ENCODE data around the gene TCEAL8. TPM values are rescaled to one million over a fixed set of nuclear protein-coding genes. Genes with fewer than 3 reads are reported as not detected.

TCEAL8 gene
- total RNA-seq, 1 experiment from 2014 or later: 21.5 TPM

DNA sequence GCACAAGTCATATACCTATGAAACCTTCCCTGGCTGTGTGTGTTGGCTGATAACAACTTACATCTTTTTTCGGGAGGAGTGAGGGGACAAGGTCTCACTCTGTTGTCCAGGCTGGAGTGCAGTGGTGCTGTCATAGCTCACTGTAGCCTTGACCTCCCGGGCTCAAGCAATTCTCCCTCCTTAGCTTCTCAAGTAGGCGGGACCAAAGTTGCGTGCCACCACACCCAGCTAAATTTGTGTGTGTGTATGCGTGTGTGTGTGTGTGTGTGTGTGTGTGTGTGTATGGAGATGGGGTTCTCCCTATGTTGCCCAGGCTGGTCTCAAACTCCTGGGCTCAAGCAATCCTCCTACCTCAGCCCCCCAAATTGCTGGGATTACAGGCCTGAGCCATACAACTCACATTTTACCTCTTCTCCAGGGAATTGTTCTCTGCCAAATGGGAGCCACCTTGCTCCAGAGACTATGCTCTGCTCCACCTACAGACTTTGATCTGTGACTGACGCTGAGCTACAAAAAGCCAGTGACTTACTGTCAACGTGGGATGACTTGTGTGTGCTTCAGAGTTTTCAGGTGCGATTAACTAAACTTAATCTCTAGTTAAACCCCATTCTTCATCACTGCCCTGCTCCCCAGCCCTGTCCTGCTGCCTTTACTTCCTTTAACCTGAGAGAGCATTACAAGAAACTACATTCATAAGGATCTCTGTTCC is 42.1 kb downstream of the TCEAL8 start:
- TF ChIP-seq, protein P1, sequence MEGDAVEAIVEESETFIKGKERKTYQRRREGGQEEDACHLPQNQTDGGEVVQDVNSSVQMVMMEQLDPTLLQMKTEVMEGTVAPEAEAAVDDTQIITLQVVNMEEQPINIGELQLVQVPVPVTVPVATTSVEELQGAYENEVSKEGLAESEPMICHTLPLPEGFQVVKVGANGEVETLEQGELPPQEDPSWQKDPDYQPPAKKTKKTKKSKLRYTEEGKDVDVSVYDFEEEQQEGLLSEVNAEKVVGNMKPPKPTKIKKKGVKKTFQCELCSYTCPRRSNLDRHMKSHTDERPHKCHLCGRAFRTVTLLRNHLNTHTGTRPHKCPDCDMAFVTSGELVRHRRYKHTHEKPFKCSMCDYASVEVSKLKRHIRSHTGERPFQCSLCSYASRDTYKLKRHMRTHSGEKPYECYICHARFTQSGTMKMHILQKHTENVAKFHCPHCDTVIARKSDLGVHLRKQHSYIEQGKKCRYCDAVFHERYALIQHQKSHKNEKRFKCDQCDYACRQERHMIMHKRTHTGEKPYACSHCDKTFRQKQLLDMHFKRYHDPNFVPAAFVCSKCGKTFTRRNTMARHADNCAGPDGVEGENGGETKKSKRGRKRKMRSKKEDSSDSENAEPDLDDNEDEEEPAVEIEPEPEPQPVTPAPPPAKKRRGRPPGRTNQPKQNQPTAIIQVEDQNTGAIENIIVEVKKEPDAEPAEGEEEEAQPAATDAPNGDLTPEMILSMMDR (IDR thresholded peaks at IDR 0.05; ENCODE audit: insufficient read depth in 1 of 2, low read depth in 1 of 2, low read length in 1 of 2, severe bottlenecking in 1 of 2, unreplicated experiment in 1 of 2): no peak
- H3K9me3 ChIP-seq: no peaks in the 10 kb centered on the region
- no peaks in the 10 kb centered on the region for H3K36me3 ChIP-seq (ENCODE audit: control insufficient read depth, insufficient read depth, low read length)
- no TSS peak for BruUV-seq (replicated peaks)
- Mint-ChIP-seq H3K9me3 (ENCODE audit: unreplicated experiment) (no peaks in the 10 kb centered on the region), H3K27me3 (ENCODE audit: insufficient read depth, unreplicated experiment) (no peaks in the 10 kb centered on the region), H3K4me1 (ENCODE audit: low read depth, unreplicated experiment) (no peaks in the 10 kb centered on the region), H3K27ac (ENCODE audit: unreplicated experiment) (no peak overlapping the region), H3K4me3 (ENCODE audit: unreplicated experiment) (no peak overlapping the region), H3K36me3 (ENCODE audit: insufficient read depth, unreplicated experiment) (no peaks in the 10 kb centered on the region)
- no peak for DNase-seq
- no peaks in the 10 kb centered on the region for H3K4me1 ChIP-seq
- intact Hi-C loops (cut with micrococcal nuclease; ENCODE audit: unreplicated experiment): no loop called here
- H3K27me3 ChIP-seq (replicated peaks; ENCODE audit: control insufficient read depth, insufficient read depth, low read length): no peaks in the 10 kb centered on the region
- ChIA-PET CTCF (interaction anchor here (0.7 kb wide), 1 partner anchor 33 kb away, joined by 4 read pairs; no protein-coding TSS in a partner anchor), POLR2A (no interaction called here)
- no peak overlapping the region for H3K4me3 ChIP-seq (ENCODE audit: low read depth, low read length)

DNA sequence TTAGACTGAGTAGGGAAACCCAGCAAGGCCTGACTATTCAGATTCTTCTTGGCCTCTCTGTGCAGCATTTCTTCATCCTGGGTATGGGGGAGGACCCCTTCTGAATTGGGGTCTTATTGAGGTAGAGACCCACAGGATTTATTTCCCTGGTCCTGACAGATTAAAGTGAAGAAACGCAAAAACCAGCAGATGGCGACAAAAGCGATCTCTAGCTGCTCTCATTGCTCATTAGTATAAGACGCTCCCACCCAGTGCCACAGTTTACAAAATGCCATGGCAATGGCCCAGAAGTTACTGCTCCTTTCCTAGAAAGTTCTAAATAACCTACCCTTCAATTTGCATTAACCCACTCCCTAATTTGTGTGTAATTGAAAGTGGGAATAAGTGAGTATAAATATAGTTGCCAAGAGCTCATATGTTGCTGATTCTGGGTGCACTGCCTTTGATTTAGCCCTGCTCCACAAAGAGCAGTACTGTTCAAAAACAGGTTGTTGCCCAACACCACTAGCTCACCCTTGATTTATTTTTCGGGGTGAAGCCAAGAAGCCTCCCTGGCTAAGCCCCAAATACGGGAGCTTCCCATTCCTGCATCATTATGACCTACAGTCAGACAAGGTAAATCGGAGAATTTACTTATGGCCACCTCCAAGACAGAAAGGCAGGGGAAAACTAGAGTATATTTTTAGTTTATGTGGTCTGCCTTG is 43.8 kb downstream of the TCEAL8 start:
- TF ChIP-seq, protein P1 (IDR thresholded peaks at IDR 0.05; ENCODE audit: insufficient read depth in 1 of 2, low read depth in 1 of 2, low read length in 1 of 2, severe bottlenecking in 1 of 2, unreplicated experiment in 1 of 2): peak; percentile 40 to 45
- Mint-ChIP-seq H3K36me3 (ENCODE audit: insufficient read depth, unreplicated experiment) (no peaks in the 10 kb centered on the region), H3K27me3 (ENCODE audit: insufficient read depth, unreplicated experiment) (no peaks in the 10 kb centered on the region), H3K4me1 (ENCODE audit: low read depth, unreplicated experiment) (no peaks in the 10 kb centered on the region), H3K4me3 (ENCODE audit: unreplicated experiment) (no peak overlapping the region), H3K9me3 (ENCODE audit: unreplicated experiment) (no peaks in the 10 kb centered on the region), H3K27ac (ENCODE audit: unreplicated experiment) (no peak overlapping the region)
- no peaks in the 10 kb centered on the region for H3K27me3 ChIP-seq (replicated peaks; ENCODE audit: control insufficient read depth, insufficient read depth, low read length)
- CTCF ChIA-PET: interaction anchor here (0.8 to 1.0 kb wide), 3 partner anchors 11 to 279 kb away, joined by 3 to 7 read pairs (median 5); no protein-coding TSS in a partner anchor
- no peak overlapping the region for H3K4me3 ChIP-seq (ENCODE audit: low read depth, low read length)
- H3K36me3 ChIP-seq (ENCODE audit: control insufficient read depth, insufficient read depth, low read length): no peaks in the 10 kb centered on the region
- peak; percentile 23 to 35 for DNase-seq
- intact Hi-C loops (cut with micrococcal nuclease; ENCODE audit: unreplicated experiment): loop anchor here (1.0 kb wide), 3 partner anchors 37 to 278 kb away; no protein-coding TSS in a partner anchor
- no peaks in the 10 kb centered on the region for H3K9me3 ChIP-seq
- H3K4me1 ChIP-seq: no peaks in the 10 kb centered on the region
- POLR2A ChIA-PET: interaction anchor here (0.5 kb wide), 1 partner anchor 131 kb away, joined by 3 read pairs; no protein-coding TSS in a partner anchor
- no TSS peak for BruUV-seq (replicated peaks)

DNA sequence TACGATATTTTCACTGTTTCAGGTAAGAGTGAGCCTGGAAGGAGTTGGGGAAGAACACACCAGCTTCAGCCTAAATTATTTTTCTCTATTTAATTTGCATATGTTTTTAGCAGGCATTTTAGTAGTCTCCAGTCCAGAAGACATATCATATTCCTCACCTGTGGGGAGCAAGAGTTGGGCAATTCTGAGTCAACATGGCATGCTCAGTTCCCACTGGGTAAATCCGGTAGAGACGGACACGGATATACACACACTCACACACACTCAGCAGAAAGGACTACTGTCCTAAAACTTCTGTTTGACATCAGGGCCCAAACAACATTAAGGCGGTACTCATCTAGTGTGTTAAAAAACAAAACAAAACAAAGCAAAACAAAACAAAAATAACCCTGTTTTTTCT is 44.9 kb downstream of the TCEAL8 start:
- POLR2A ChIA-PET: no interaction called here

More for the DNA sequence above, 44.9 kb downstream of the TCEAL8 start:
- Histone ChIP-seq H3K4me3 (ENCODE audit: low read depth, low read length) (no peak overlapping the region), H3K27me3 (replicated peaks; ENCODE audit: control insufficient read depth, insufficient read depth, low read length) (no peaks in the 10 kb centered on the region), H3K36me3 (ENCODE audit: control insufficient read depth, insufficient read depth, low read length) (no peaks in the 10 kb centered on the region), H3K9me3 (no peaks in the 10 kb centered on the region), H3K4me1 (no peaks in the 10 kb centered on the region)
- H3K27ac Mint-ChIP-seq (ENCODE audit: unreplicated experiment): no peak overlapping the region
- no peaks in the 10 kb centered on the region for H3K9me3 Mint-ChIP-seq (ENCODE audit: unreplicated experiment)
- TF ChIP-seq, protein P1 (IDR thresholded peaks at IDR 0.05; ENCODE audit: insufficient read depth in 1 of 2, low read depth in 1 of 2, low read length in 1 of 2, severe bottlenecking in 1 of 2, unreplicated experiment in 1 of 2): no peak
- intact Hi-C loops (cut with micrococcal nuclease; ENCODE audit: unreplicated experiment): no loop called here
- no peaks in the 10 kb centered on the region for H3K4me1 Mint-ChIP-seq (ENCODE audit: low read depth, unreplicated experiment)
- H3K27me3 Mint-ChIP-seq (ENCODE audit: insufficient read depth, unreplicated experiment): no peaks in the 10 kb centered on the region
- DNase-seq: no peak
- no peak overlapping the region for H3K4me3 Mint-ChIP-seq (ENCODE audit: unreplicated experiment)
- CTCF ChIA-PET: no interaction called here
- no peaks in the 10 kb centered on the region for H3K36me3 Mint-ChIP-seq (ENCODE audit: insufficient read depth, unreplicated experiment)
- BruUV-seq (replicated peaks): no TSS peak

Other genes starting within 250 kb of the TCEAL8 start
- gene BEX1, start 191.0 kb downstream of the TCEAL8 start, total RNA-seq (2022): not detected in 2 replicates
- gene NXF3, start 162.0 kb downstream of the TCEAL8 start, total RNA-seq (2022): 0.41 TPM in 1 of 2 replicates, not detected in the other
- gene BEX4, start 40.0 kb downstream of the TCEAL8 start, total RNA-seq (2022): 2.2 and 2.5 TPM in 2 replicates
- not detected in 2 replicates for gene TCEAL5, start 21.6 kb upstream of the TCEAL8 start, total RNA-seq (2022)
- gene BEX2, start 55.8 kb upstream of the TCEAL8 start, total RNA-seq (2022): 16.8 and 24.5 TPM in 2 replicates
- not detected in 2 replicates for gene TCEAL7, start 75.1 kb upstream of the TCEAL8 start, total RNA-seq (2022)
- gene TCEAL9, start 101.4 kb upstream of the TCEAL8 start, total RNA-seq (2022): 41.9 and 44.9 TPM in 2 replicates
- gene BEX3, start 121.4 kb upstream of the TCEAL8 start, total RNA-seq (2022): 293 and 367 TPM in 2 replicates

Data from Caco-2 (cell line).